Hepatocyte (in vitro differentiated cells): ENCODE data around the gene EYS. TPM values are rescaled to one million over a fixed set of nuclear protein-coding genes. Genes with fewer than 3 reads are reported as not detected.

Experiments
- DNase-seq: peaks from one replicate; pipeline ENCODE4 v3.0.0-alpha.2; 2016; ENCODE audit warnings: low spot score
- H2AFZ ChIP-seq: fragments of 200-600 bp; sonication (generic); 2 replicates; pipeline ENCODE4 v1.6.0; 2016; ENCODE audit warnings: antibody characterized with exemption, mild to moderate bottlenecking
- H3K27ac ChIP-seq: fragments of 200-600 bp; sonication (generic); 2 replicates; pipeline ENCODE4 v1.5.1; 2016; ENCODE audit warnings: mild to moderate bottlenecking
- H3K27me3 ChIP-seq: fragments of 200-600 bp; sonication (generic); 2 replicates; pipeline ENCODE4 v1.6.1; 2016
- H3K36me3 ChIP-seq: fragments of 200-600 bp; sonication (generic); replicated peaks from 2 replicates; pipeline ENCODE4 v1.5.1; 2016; ENCODE audit warnings: low read depth; ENCODE audit not compliant: insufficient read depth
- H3K4me1 ChIP-seq: fragments of 200-600 bp; sonication (generic); 2 replicates; pipeline ENCODE4 v1.5.1; 2016; ENCODE audit warnings: mild to moderate bottlenecking, moderate library complexity; ENCODE audit not compliant: insufficient read depth
- H3K4me2 ChIP-seq: fragments of 200-600 bp; sonication (generic); 2 replicates; pipeline ENCODE4 v1.6.0; 2016
- H3K4me3 ChIP-seq: fragments of 200-600 bp; sonication (generic); 2 replicates; pipeline ENCODE4 v1.5.1; 2016; ENCODE audit warnings: mild to moderate bottlenecking
- H3K79me2 ChIP-seq: fragments of 200-600 bp; sonication (generic); 2 replicates; pipeline ENCODE4 v1.6.0; 2017; ENCODE audit warnings: mild to moderate bottlenecking
- H3K9me2 ChIP-seq: fragments of 200-600 bp; sonication (generic); replicated peaks from 2 replicates; pipeline ENCODE4 v1.6.0; 2017; ENCODE audit warnings: mild to moderate bottlenecking; ENCODE audit not compliant: insufficient read depth
- H3K9me3 ChIP-seq: fragments of 200-600 bp; sonication (generic); 2 replicates; pipeline ENCODE4 v1.5.1; 2016; ENCODE audit warnings: low read depth, mild to moderate bottlenecking
- H4K20me1 ChIP-seq: fragments of 200-600 bp; sonication (generic); 2 replicates; pipeline ENCODE4 v1.6.0; 2016; ENCODE audit warnings: mild to moderate bottlenecking; ENCODE audit not compliant: insufficient read depth, poor library complexity, severe bottlenecking
- EZH2 ChIP-seq: fragments of 200-600 bp; sonication (generic); IDR thresholded peaks from 2 replicates; pipeline ENCODE4 v1.6.1; 2016; ENCODE audit warnings: antibody characterized with exemption, mild to moderate bottlenecking, borderline replicate concordance
- EZH2phosphoT487 ChIP-seq: fragments of 200-600 bp; sonication (generic); IDR thresholded peaks from one replicate; pipeline ENCODE4 v1.6.1; 2018; ENCODE audit warnings: antibody characterized with exemption, mild to moderate bottlenecking, low read depth, moderate library complexity; ENCODE audit not compliant: unreplicated experiment, severe bottlenecking
- WGBS: methylation state at CpG from one replicate; pipeline ENCODE4 v1.1.6; 2016; ENCODE audit warnings: low lambda C conversion rate; ENCODE audit errors: missing lambda C conversion rate; 5-methylcytosine and 5-hydroxymethylcytosine counted together
- polyA plus RNA-seq: library from polyadenylated mRNA; unstranded; fragments of >200 nt; fragmentation: Nextera tagmentation; extraction: Ambion mirVana; gene quantifications from 2 replicates; pipeline ENCODE4 v1.2.1, GENCODE V29; 2016
- total RNA-seq: library from RNA; depleted of rRNA; stranded (reverse); fragments of >200 nt; gene quantifications from 2 replicates; pipeline ENCODE4 v1.2.3, GENCODE V29; 2014
- TF ChIP-seq, protein P1 (sequence below): fragments of 200-600 bp; sonication (generic); IDR thresholded peaks from 2 replicates; pipeline ENCODE4 v1.5.1; 2016; ENCODE audit warnings: antibody characterized with exemption, mild to moderate bottlenecking; ENCODE audit not compliant: poor library complexity

EYS gene
- total and polyA plus RNA-seq, 2 experiments from 2014 or later, result 0.57 to 0.68 TPM

DNA sequence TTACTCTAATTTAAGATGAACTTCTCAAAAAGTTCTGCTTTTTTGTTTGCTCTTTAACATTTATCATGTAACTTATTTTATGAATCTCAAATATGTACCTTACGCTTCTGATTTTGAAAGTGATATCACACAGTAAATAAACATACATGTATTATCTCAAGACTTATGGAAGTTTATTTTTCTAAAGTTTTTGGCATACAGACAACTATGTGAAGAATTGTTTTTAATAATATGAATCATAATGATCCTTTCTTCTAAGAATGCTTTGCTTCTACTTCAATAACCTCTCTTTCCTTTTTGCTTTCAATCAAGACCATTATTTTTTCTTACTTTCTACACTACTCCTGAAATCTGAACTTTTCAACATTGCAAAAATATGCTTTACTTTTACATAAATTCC lies 816.4 kb downstream of the EYS start:
- no peaks in the 10 kb centered on the region for H3K79me2 ChIP-seq
- no peak for DNase-seq
- TF ChIP-seq EZH2, result no peak
- TF ChIP-seq EZH2phosphoT487, result no peak
- TF ChIP-seq, protein P1, sequence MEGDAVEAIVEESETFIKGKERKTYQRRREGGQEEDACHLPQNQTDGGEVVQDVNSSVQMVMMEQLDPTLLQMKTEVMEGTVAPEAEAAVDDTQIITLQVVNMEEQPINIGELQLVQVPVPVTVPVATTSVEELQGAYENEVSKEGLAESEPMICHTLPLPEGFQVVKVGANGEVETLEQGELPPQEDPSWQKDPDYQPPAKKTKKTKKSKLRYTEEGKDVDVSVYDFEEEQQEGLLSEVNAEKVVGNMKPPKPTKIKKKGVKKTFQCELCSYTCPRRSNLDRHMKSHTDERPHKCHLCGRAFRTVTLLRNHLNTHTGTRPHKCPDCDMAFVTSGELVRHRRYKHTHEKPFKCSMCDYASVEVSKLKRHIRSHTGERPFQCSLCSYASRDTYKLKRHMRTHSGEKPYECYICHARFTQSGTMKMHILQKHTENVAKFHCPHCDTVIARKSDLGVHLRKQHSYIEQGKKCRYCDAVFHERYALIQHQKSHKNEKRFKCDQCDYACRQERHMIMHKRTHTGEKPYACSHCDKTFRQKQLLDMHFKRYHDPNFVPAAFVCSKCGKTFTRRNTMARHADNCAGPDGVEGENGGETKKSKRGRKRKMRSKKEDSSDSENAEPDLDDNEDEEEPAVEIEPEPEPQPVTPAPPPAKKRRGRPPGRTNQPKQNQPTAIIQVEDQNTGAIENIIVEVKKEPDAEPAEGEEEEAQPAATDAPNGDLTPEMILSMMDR, result no peak
- no peaks in the 10 kb centered on the region for H3K36me3 ChIP-seq
- H3K4me2 ChIP-seq, result no peak overlapping the region
- H3K4me1 ChIP-seq, result no peaks in the 10 kb centered on the region
- no peak overlapping the region for H3K4me3 ChIP-seq
- no peaks in the 10 kb centered on the region for H3K9me3 ChIP-seq
- no peak overlapping the region for H2AFZ ChIP-seq
- H3K27me3 ChIP-seq, result no peaks in the 10 kb centered on the region
- 80% methylated on average over 1 of the region's 1 CpG for WGBS
- H4K20me1 ChIP-seq, result no peaks in the 10 kb centered on the region
- H3K27ac ChIP-seq, result no peak overlapping the region
- no peaks in the 10 kb centered on the region for H3K9me2 ChIP-seq

DNA sequence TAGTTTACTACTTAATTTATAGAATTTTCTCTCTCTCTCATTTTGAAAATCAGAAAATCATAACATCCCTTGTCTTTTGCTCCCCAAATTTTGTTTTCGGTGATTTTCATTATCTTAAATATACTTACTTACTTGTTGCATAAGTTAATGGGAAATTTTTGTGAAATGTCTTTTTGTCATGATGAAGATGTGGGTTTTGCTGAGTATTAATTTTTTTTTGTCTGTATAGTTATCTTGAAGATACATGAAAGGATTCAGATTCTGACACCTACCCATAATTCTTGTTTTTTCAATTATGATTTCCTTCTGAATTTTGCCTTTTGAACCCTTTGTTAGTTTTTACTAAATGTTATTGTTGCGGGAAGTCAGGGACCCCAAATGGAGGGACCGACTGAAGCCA lies 817.9 kb downstream of the EYS start:
- H3K9me3 ChIP-seq, result no peaks in the 10 kb centered on the region
- no peaks in the 10 kb centered on the region for H3K79me2 ChIP-seq
- H3K4me3 ChIP-seq, result no peak overlapping the region
- H3K9me2 ChIP-seq, result no peaks in the 10 kb centered on the region
- H3K27me3 ChIP-seq, result no peaks in the 10 kb centered on the region
- no peaks in the 10 kb centered on the region for H3K4me1 ChIP-seq
- WGBS, result 62% methylated on average over 3 of the region's 3 CpGs
- TF ChIP-seq, protein P1, result no peak
- no peak for TF ChIP-seq EZH2phosphoT487
- TF ChIP-seq EZH2, result no peak
- H3K4me2 ChIP-seq, result no peak overlapping the region
- no peak overlapping the region for H3K27ac ChIP-seq
- no peaks in the 10 kb centered on the region for H4K20me1 ChIP-seq
- no peak overlapping the region for H2AFZ ChIP-seq
- no peaks in the 10 kb centered on the region for H3K36me3 ChIP-seq
- DNase-seq, result no peak

DNA sequence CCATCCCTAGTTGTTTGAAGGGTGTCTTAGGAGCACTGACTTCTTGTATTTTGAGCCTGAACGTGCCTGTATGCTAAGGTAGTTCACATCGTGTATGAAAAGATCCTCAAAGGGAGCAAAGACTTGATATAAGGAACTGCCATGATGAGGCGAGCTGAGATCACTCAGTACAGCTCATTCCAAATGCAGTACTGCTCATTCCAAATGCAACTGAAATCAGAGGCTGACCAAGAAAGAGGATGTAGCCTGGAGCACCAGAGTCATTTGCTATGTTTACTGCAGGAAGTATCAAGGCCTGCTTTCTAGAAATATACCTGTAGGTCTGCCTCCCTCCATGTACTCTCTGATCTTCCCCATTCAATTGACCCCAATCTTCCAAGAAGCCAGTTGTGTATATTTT lies 832.2 kb downstream of the EYS start:
- Histone ChIP-seq H4K20me1 (no peaks in the 10 kb centered on the region), H3K9me2 (no peaks in the 10 kb centered on the region), H3K4me3 (no peak overlapping the region), H3K4me2 (no peak overlapping the region), H2AFZ (no peak overlapping the region), H3K9me3 (no peaks in the 10 kb centered on the region), H3K36me3 (no peaks in the 10 kb centered on the region), H3K4me1 (no peaks in the 10 kb centered on the region), H3K27ac (no peak overlapping the region), H3K27me3 (no peaks in the 10 kb centered on the region), H3K79me2 (no peaks in the 10 kb centered on the region)
- WGBS, result 84% methylated on average over 3 of the region's 3 CpGs
- TF ChIP-seq, protein P1, result no peak
- TF ChIP-seq EZH2phosphoT487 (no peak), EZH2 (no peak)
- no peak for DNase-seq

DNA sequence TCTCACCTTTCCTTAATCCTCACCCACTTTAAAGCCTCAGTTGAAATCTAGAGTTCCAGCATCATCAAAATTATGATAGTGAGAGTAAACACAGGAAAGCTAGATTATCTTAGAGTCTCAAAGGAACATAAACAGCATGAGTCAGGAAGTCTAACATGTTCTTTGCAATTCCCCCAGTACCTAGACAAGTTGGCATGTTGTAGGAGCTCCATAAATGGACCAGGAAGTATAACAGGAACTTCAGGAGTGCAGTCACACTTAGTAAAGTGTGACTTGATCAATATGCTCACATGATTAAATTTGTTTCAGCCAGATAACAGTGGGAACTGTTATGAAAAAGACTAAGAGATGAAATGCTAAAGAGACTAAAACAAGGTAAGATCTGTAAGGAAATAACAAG lies 834.4 kb downstream of the EYS start:
- Histone ChIP-seq H3K79me2 (no peaks in the 10 kb centered on the region), H3K4me2 (no peak overlapping the region), H3K36me3 (no peaks in the 10 kb centered on the region), H3K4me1 (no peaks in the 10 kb centered on the region), H2AFZ (no peak overlapping the region), H3K27me3 (no peaks in the 10 kb centered on the region), H3K4me3 (no peak overlapping the region), H4K20me1 (no peaks in the 10 kb centered on the region), H3K27ac (no peak overlapping the region), H3K9me2 (no peaks in the 10 kb centered on the region), H3K9me3 (no peaks in the 10 kb centered on the region)
- no peak for DNase-seq
- TF ChIP-seq, protein P1, result no peak
- TF ChIP-seq EZH2, result no peak
- no peak for TF ChIP-seq EZH2phosphoT487
